Stimulated activated CD8-positive, alpha-beta memory T cell treated with anti-CD3 and anti-CD28 coated beads, Interleukin-4, amount 100 ng/mL, for 1 hour (primary cell): ENCODE data around the gene RPL19.

Source experiments
- DNase-seq, 2 donors: peaks; one replicate each; pipeline ENCODE4 v3.0.0-alpha.2; 2020; ENCODE audit warnings: low read depth in 2 of 2, low spot score in 1 of 2

Gene RPL19

DNA sequence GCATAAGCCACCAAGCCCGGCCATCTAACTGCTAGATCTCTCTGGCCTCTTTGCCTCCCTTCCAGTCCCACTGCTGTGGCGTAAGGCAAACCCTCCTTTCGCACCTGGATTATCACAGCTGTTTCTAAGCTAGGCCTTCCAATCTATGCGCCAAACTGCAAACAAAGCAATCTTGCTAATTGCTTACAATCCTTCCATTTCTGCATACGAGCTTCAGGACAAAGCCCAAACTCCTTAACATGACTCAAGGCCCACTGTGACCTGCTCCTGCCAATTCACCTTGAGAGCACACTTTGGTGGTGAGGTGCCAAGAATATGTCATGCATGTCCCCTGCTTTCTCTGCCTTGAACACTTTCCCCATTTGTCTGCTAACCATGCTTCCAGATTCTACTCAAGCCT, 28.1 kb upstream of the RPL19 start:
- no peak for DNase-seq

DNA sequence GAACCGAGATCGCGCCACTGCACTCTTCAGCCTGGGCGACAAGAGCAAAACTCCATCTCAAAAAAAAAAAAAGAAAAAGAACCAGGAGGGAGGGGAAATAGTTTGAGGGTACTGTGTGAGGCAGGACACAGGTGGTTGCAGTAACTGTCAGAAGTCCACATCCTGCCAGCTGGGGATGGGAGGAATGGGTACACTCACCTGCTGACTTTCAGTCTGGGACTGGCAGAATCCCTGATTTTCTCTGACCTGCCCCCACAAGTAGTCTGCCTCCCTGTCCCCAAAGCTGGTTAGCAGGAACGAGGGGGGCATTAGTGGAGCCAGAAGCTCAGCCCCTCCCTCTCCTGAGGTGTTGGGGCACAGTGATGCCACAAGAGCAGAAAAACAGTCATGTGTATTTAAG, 27.0 kb upstream of the RPL19 start:
- no peak for DNase-seq

DNA sequence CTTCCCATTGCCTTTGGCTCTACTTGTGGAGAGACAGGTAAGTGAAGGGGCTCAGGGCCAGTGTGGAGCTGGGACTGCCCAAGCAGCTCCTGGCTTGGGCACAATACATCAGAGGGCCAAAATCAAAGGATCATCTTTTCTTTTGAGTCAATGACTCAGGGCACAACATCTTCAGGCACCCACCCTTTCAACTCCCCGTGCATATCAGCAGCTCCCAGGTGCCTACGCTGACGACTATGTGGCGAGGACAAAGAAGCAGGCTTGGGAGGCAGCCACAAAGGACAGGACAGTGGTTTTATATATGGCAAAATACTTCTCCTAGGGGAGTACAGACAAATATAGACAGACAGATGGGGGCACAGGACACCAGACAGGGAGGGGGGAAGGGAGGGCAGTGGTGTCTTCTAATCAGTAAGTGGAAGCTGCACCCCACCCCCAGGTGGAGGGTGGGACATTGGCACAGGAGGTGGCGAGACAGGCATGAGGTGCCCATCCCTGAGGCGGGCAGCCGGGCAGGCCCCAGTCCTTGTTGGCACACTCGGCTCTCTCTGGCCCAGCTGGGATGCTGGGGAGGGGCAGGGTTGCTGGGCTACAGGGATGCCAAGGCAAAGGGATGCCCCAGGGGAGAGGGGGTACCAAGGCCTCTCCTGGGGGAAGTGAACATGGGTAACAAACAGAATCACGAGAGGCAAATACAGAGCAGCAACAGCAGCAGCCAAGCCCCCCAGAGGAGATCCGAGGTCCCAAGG, 26.4 kb upstream of the RPL19 start:
- no peak for DNase-seq

DNA sequence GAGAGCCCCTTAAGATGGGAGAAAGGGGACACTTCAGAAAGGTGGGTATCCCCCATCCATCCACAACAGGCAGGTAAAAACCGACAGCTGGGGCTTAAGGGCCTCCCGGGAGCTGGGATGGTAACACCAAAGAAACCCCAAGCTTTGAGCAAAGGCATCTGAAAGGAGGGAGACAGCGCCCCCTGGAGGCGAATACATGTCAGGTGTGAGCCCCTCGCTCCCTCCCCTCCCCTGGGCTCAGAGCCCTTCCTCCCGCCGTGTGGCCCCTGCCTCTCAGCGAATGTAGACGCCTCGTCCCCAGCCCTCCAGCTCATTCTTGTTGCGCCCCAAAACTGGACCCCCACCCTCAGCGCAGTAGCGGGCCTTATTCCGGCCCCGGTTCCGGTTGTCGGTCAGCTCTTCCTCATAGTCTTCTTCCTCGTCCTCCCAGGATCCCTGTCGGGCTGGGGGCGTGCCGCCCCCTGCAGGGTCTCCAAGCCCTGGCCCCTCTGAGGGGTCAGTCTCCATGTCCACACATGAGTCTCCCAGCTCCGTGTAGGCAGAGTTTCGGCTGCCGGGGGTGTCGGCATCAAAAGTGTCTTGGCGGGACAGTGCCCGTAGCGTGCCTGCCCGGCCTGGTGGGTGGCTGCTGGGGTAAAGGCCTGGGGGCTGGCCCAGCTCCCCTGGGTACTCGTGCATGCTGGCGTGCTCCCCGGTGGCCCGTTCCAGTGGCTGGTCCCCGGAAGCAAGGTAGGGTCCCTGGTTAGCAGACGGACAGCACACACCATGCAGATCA, 25.0 kb upstream of the RPL19 start:
- DNase-seq = peak; percentile 57 to 69

DNA sequence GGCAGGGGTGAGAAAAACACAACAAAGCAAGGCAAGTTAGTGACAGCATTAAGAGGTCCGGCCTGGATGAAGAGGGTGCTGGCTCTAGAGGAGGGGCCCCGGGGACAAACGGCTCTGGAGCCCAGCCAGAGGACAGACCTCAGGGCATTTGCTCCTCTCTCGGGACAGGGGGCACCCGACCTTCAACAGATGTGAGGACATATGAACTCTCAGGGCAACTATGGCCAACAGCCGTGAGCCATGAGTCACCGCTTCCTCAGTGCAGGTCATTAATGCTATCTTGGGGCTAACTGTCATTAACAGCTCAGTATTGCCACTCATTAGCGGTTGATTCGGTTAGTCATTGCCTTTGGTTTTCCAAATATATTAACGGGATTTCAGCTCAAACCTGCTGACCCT, 24.4 kb upstream of the RPL19 start:
- no peak for DNase-seq

DNA sequence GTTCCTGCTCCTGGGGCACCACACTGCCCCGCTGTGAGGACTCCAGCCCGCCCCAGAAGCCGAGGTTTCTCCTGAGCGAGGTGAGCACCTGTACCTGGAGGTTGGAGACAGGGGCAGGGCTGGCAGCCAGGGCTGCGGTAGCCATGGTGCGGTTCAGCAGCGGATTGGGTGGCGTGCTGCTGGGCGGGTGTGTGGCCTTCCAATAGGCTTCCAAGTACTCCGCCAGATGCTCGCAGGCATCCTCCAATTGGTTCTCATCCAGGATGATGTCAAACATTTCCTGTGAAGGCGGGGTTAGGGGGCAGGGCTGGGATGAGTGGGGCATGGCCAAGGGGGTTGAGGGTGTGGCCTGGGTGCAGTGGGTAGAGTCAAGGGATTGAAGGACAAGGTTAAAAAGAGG, 22.8 kb upstream of the RPL19 start:
- DNase-seq = no peak

DNA sequence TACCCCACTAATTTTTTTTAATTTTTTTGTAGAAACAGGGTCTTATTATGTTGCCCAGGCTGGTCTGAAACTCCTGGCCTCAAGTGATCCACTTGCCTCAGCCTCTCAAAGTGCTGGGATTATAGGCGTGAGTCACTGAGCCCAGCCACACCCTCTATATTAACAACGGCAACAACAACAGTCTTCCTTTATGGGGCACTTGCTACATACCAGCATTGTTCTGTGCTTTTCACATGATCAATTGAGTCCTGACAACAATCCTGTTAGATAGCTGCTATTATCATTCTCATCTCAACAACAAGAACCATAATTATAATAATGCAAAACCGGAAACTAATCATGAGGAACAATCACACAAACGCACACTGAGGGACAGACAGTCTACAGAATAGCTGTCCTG, 21.5 kb upstream of the RPL19 start:
- no peak for DNase-seq

DNA sequence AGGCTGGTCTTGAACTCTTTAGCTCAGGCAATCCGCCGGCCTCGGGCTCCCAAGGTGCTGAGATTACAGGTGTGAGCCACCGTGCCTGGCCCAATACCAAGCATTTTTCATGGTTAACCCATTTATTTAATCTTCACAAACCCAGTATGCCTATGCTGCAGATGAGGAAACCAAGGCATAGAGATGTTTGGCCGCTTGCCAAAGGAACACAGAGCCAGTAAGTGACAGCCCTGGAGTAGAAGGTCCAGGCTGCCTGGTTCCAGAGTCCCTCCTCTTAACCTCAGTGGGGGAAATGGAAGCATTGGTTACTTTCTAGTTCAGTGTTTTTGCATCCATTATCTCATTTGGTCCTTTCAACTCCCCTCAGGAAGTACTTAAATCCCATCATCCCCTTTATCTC, 18.8 kb upstream of the RPL19 start:
- no peak for DNase-seq

DNA sequence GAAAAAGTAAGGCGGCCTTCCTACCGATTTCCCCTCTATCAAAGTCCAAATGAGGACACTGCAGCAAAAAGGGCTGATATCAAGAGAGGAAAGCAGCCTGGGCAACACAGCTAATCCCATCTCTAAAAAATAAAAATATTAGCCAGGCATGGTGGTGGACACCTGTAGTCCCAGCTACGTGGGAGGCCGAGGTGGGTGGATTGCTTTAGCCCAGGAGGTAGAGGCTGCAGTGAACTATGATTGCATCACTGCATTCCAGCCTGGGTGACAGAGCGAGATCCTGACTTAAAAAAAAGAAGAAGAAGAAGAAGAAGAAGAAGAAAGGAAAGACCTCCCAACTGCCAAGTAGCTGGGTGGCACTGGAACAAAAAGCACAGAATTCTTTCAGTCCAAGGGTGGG, 17.0 kb upstream of the RPL19 start:
- DNase-seq = no peak

DNA sequence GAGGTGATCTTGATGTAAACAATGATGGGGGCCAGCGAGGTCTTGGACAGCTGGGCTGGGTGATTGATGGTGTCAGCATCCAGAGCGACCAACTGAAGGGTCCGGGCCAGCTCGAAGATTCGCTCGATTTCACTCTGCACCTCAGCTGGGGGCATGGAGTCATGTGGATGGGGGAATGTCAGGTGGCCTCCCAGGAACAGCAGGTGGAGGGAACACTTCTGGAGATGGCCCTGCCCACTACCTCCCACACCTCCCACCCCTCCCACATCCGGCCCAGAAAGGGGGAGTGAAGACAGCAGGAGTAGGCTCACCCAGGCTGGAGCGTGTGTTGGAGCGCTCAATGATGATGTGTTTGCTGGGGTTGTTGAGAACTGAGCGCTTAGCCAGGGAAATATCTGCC, 16.4 kb upstream of the RPL19 start:
- no peak for DNase-seq

DNA sequence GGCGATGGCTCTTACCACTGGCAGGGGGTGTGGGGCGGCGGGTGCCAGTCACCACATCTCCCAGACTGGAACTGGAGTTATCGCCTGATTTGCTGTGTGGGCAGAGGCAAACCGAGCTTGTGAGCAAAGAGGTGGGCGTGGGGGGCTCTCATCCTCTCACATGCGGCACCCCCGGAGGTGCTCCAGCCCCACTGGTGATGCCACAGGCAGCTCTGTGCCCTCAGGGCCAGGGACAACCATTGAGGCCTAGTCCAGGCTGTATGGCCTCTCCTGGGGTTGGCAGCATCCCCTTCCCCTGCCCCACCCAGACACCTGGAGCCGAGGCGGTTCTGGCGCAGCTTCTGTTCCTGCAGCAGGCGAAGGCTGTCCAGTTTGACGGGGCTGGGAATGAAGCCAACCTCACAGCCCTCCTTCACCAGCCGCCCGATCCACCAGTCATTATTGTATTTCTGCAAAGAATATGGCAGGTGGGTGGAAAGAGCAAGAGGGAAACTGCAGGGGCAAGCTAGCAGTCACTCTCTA, 13.5 kb upstream of the RPL19 start:
- DNase-seq = no peak

DNA sequence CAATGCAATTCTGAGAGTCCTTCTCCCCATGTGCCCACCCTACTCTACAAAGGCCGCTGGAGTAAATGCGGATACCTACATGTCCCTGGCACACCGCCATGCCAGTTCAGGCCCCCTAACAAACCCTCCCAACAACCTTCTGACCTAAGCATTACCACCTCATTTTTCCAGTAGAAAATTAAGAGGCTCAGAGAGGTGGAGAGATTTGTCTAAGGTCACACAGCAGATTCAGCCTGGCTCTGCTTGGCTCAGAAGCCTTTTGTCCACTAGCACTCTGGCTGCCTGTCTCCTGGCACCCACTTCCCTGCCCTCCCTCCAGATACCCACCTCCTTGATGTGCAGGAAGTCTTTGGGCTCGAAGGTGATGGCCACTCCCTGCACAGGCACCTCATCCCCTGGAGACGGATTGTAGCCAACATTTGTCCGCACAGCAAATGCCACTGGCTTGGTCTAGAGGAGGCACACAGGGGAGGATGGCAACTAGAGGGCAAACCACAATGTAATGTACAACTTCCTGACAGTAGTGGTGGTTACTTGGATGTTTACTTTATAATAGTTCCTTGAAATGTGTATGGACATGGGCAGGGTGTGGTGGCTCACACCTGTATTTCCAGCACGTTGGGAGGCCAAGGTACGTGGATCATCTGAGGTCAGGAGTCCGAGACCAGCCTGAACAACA, 12.8 kb upstream of the RPL19 start:
- no peak for DNase-seq

DNA sequence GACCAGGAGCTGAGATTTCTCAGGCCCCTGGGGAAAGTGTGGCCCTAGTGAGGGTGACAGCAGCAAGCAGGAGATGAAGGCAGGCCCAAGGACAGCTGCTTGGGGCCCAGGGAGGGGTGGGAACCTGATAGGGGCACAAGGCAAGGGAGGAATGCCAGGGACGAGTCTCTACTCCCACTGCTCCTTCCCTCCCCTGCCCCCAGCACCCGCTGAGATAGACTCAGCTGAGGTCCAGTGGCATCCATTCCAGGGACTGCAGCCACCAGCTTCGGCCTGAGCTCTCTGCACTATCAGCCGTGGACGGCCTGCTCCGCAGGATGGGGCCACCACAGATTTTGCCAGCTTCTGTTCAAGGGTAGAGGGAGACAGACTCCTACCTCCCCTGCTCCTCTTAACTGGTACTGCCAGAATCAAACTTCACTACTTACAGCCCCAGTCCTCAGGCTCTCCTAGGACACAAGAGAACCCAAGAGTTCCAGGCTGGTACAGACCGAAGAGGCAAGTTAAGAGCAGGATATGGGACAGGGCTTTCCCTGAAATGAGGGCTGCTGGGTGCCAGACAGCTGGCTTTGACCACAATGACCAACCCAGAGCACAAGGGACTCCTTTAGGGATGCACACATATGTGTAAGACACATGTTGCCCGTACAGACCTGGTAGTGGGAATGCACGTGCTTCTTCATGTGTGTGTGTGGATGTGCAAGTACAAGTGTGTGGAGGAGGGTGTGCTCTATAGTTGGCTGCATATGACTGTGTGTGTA, 8.2 kb upstream of the RPL19 start:
- no peak for DNase-seq

DNA sequence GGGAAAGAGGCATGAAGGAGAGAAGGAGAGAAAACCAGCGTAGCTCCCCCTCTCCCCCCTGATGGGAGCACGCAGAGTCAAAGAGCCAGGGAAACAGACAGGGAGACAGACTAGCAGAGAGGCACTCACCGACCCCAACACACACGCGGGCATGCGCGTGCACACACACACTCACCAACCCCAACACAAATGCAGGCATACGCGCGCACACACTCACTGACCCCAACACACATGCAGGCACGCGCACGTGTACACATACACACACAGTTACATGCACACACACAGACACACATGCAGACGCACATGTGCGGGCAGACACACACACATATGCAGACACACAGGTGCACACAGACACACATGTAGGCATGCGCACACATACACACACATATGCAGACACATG, 7.2 kb upstream of the RPL19 start:
- no peak for DNase-seq

DNA sequence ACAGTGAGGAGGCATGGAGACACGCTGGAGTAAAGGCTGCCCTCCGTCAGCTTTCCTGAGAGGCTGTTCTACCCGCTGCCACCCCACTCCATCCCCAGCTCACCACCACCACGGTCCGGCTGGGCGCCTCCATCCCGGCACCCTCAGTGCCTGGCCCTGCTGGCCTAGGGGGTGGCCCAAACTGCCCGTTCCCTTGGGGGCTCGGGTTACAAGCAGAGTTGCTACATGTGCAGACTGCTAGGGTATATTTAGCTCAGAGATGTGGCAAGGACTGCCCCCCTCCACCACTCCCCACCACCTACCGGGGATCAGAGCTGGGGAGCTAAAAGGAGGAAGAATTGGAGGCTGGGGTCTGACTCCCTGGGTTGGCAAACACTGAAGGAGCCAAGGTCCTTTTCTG, 6.7 kb upstream of the RPL19 start:
- DNase-seq = no peak

DNA sequence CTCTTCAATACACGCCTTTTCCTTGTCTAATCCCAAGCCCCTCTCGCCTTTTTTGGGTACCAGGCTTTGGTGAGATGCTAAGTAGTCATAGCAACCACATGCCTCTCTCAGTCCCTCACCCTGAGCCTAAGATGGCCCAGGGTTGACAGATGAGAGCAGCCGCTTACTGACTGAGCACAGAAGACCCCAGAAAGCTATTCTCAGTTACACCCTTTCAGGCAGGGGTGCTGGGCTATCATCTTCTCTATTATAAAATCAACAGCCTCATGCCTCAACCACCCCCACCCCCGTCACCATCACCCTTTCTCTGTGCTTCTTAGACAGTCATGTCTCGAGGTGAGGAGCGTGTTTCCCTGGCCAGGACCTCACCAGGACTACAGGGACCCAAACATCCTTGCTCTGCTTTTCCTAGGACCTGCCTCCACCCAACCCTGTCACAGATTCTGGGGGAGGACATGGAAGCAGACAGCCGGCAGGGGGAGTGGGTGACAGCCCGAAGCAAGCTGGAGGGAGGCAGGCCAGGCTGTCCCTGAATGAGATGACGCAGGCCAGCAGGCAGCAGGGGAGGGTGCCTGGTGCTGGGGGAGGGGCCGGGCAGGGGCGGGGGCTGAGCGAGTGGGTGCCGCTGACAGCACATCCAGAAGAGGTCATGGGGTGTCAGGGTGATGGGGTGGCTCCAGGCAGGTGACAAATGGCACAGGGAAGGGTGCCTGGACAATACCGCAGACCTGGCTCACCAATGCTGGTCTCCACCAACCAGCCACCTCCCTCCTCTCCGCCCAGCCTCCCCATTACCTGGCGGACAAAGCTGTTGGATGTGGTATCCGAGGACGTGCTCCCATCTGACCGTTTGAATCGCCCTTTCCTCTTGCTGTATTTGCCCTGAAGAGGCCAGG, 5.7 kb upstream of the RPL19 start:
- no peak for DNase-seq

DNA sequence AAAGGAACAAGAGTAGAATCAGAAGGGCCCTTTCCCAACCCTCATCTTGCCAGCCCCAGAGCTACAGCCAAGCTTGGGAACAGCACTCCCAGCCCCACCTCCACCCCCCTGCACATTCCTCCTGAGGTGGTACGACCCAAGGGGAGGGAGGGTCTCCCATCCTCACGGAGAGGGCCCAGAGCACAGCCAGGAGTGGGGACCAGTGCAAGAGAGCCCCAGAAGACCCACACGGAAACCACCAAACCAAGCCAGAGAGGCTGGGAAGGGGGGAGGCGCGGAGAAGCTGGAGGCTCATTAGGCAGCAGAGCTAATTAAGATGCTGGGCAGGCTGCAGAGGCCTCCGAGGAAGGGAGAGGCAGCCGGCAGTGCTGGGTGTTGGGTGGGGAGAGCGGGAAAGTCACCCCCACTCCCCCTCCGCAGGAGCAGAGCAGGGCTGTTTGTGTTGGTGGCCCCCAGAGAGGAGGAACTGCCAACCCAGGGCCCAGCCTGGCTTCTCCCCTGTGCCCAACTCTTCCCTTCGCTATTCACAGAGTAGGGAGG, 5.0 kb upstream of the RPL19 start:
- no peak for DNase-seq

DNA sequence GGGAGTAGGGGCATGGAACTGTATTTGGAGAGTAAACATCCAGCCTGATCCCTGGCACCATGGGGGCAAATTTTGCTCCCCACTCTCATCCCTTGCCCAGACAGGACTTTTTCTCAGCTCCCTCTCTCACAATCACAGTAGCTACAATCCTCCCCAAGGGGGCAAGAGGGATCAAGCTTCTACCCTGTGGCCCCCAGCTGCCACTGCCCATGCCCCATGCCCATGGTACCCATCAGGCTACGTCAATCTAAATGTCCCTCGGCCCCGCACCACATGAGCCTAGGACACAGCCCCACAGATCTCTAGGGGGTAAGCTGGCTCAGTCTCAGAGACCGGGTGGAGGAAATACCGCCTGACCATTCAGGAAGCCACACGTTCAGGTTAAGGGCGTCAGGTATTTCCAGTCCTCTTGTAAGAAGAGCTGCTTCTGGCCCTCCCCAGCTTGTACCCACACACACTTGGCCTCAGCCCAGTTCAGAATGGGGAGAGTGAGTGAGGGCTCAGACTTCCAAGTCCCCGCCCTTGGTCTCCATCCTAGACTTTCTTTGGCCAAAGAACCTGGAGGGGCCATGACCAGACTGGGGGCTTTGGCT, 4.4 kb upstream of the RPL19 start:
- no peak for DNase-seq

DNA sequence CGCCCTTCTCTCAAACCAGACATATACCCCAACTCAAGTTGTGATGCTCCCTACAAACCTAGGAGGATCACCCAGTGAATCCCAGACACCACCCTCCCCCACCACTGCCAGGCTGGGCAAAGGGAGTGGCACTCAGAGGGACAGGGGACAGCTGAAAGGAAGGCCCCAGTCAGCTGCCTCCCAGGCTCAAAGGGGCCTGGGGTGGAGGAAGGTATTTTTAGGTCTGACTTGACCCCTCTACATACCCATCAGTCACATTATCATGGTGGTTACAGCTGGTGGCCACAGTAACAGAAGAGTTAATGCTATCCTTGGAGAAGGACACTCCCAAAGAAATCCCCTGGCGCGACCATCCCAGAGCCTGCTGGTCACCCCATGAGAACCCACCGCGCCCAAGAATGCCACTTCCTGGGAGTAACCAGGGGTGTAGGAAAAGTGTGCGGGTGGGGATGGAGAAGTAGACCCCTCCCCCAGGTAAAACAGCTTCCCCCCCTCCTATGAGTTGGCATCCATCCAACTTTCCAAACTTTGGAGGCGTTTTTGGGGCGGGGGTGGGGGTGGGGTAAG, 3.8 kb upstream of the RPL19 start:
- no peak for DNase-seq
